Heart left ventricle (tissue), 16 donors: ENCODE data around the gene EMX2. TPM values are rescaled to one million over a fixed set of nuclear protein-coding genes. Genes with fewer than 3 reads are reported as not detected.

ENCODE experiments used
- ATAC-seq, 4 donors: fragments of 200-7000 bp; cut with Tn5 transposase; one replicate each; pipeline ENCODE4 v1.9.1; 2020 to 2022; ENCODE audit warnings: moderate library complexity in 4 of 4, mild to moderate bottlenecking in 3 of 4, moderate number of reproducible peaks in 1 of 4
- DNase-seq, 5 donors: peaks; one replicate each; pipeline ENCODE4 v3.0.0-alpha.2; 2020
- H3K27ac ChIP-seq, 12 donors: fragments of 200-600 bp; sonication (generic) in 4 of 12; one replicate each; pipeline versions ENCODE4 v1.5.0 to v1.8.0; 2016 to 2022; ENCODE audit warnings: mild to moderate bottlenecking in 2 of 12
- H3K27me3 ChIP-seq, 9 donors: fragments of 200-600 bp; sonication (generic) in 2 of 9; one replicate each; pipeline versions ENCODE4 v1.5.1 to v1.8.0; 2016 to 2022; ENCODE audit warnings: mild to moderate bottlenecking in 3 of 9
- H3K36me3 ChIP-seq, 9 donors: fragments of 200-600 bp; sonication (generic) in 2 of 9; one replicate each; pipeline versions ENCODE4 v1.5.0 to v1.8.0; 2018 to 2022; ENCODE audit warnings: mild to moderate bottlenecking in 2 of 9
- H3K4me1 ChIP-seq, 12 donors: fragments of 200-600 bp; sonication (generic) in 4 of 12; one replicate each; pipeline versions ENCODE4 v1.5.0 to v1.8.0; 2016 to 2022; ENCODE audit warnings: mild to moderate bottlenecking in 3 of 12
- H3K4me3 ChIP-seq, 12 donors: fragments of 200-600 bp; sonication (generic) in 4 of 12; one replicate each; pipeline versions ENCODE4 v1.5.0 to v1.8.0; 2017 to 2022; ENCODE audit warnings: mild to moderate bottlenecking in 9 of 12, moderate library complexity in 4 of 12
- H3K9me3 ChIP-seq, 12 donors: fragments of 200-600 bp; sonication (generic) in 4 of 12; one replicate each; pipeline versions ENCODE4 v1.5.0 to v1.8.0; 2016 to 2022; ENCODE audit warnings: mild to moderate bottlenecking in 1 of 12
- CTCF ChIP-seq, 12 donors: fragments of 200-600 bp; sonication (generic) in 4 of 12; IDR thresholded peaks; one replicate each; pipeline versions ENCODE4 v1.5.0 to v1.8.0; 2018 to 2022; ENCODE audit warnings: antibody characterized with exemption in 12 of 12, mild to moderate bottlenecking in 5 of 12
- POLR2A ChIP-seq, 2 donors: fragments of 450-650 bp; IDR thresholded peaks; one replicate each; pipeline ENCODE4 v1.6.1; 2017; ENCODE audit warnings: antibody characterized with exemption in 2 of 2, mild to moderate bottlenecking in 2 of 2, moderate library complexity in 2 of 2
- WGBS, 4 donors: extraction: QIAGEN DNeasy Blood & Tissue Kit in 2 of 4; methylation state at CpG; one replicate each; pipeline versions ENCODE4 v1.1.5 to v1.1.7; 2013 to 2018; 5-methylcytosine and 5-hydroxymethylcytosine counted together
- intact Hi-C, 10 donors: fragments of 100-400 bp; cut with DNase I; formaldehyde crosslinking; loops; one replicate each; pipeline versions ENCODE4 v1.11.1 to v1.14.2; 2022
- long read RNA-seq, 3 donors: library from polyadenylated mRNA; unstranded; transcript quantifications; one replicate each; pipeline ENCODE4 v2.0.0, GENCODE V29; 2020 to 2021
- polyA plus RNA-seq, 2 donors: library from polyadenylated mRNA; stranded (reverse); fragments of 200-250 nt; gene quantifications; one replicate each; pipeline ENCODE4 v1.2.3, GENCODE V29; 2013
- total RNA-seq, 9 donors: library from RNA; depleted of rRNA in 2 of 9; stranded (reverse); fragments of >200 nt in 2 of 9; fragmentation: NEBNext Ultra II Directional in 3 of 9; extraction: Animal tissue kit (Norgen Biotek cat#: 25700) in 3 of 9; gene quantifications; one replicate each; pipeline versions ENCODE4 v1.1.0 to v1.2.4, GENCODE V29; 2016 to 2023
- donor health status: ischemic (EF 13 %, LVEDD 7.1; RV severe dilation, severe dysfunction).
- donor health status: healthy with polysubstance abuse.
- donor health status: DM: no; HTN: yes; CAD: no.
- donor health status: DM: no; HTN: no; CAD: no.
- donor health status: ischemic (EF 25% LVEDD 6.9; RV normal size, moderate dysfunction).
- donor health status: ischemic (EF 25% LVEDD 5.7; RV mildly dilated, moderate dysfunction).
- donor health status: healthy.
- donor health status: DM: yes; HTN: yes; CAD: no.
- donor health status: ischemic (EF 35%, LVEDD 5.7; RV mildly dilated, moderate dysfunction).
- donor health status: nonischemic (EF 11% LVEDD 7.7; RV severe dilation, severe dysfunction).
- donor health status: DM: yes; HTN: yes; CAD: no.
- donor health status: PGD.
- donor health status: ischemic (EF 29% LVEDD 5.4; RV normal size, mild dysfunction).
- donor health status: nonischemic (EF 23%, LVEDD 6.1; RV moderate dilation, normal function).

The EMX2 gene
- total RNA-seq, result under 1 TPM in 5 of 9 donors, not detected in 4; 0.13 to 0.54 (median 0.35) TPM
- polyA plus RNA-seq, result under 1 TPM; 0.06 to 0.19 TPM
- long read RNA-seq, donor 1, result 0 reads
- long read RNA-seq, donor 2, partial matches to known transcripts, result 0 of 1 reads
- long read RNA-seq, donor 2, other reads (novel, unspliced or antisense), result 1 of 1 reads
- long read RNA-seq, donor 3, result 0 reads

GRCh38 chr10:117542706-117543224, at the start of gene EMX2:
EMX2 (plus strand) TSS chr10:117542746; CDS start chr10:117543268, 522 bp downstream.
- Histone ChIP-seq H3K27me3 (peaks cover 60 to 100% (median 96%) of the 10 kb centered on the region in 9 donors), H3K36me3 (no peaks in the 10 kb centered on the region), H3K4me3 (peak within 1 kb of the TSS; percentile 7 to 55 (median 36)), H3K4me1 (peaks cover 1 to 54% (median 28%) of the 10 kb centered on the region in 12 donors), H3K27ac (peak within 1 kb of the TSS in 1 of 12 donors; percentile 19), H3K9me3 (no peaks in the 10 kb centered on the region)
- no peak for DNase-seq
- TF ChIP-seq CTCF (IDR thresholded peaks at IDR 0.05) (no peak), POLR2A (IDR thresholded peaks at IDR 0.05) (no peak)
- no peak for ATAC-seq
- 2 to 5% (median 5%) methylated on average over 26 of the region's 26 CpGs for WGBS, 4 donors
- intact Hi-C loops, result no loop called here

GRCh38 chr10:117496031-117496430, 46.5 kb upstream of the EMX2 start:
- Histone ChIP-seq H3K27ac (no peak overlapping the region), H3K36me3 (no peaks in the 10 kb centered on the region), H3K4me3 (no peak overlapping the region), H3K9me3 (no peaks in the 10 kb centered on the region), H3K4me1 (peaks cover 0 to 3% (median 0%) of the 10 kb centered on the region in 12 donors), H3K27me3 (peaks cover 0 to 42% (median 6%) of the 10 kb centered on the region in 9 donors)
- 47 to 61% (median 54%) methylated on average over 5 of the region's 5 CpGs for WGBS, 4 donors
- TF ChIP-seq POLR2A (IDR thresholded peaks at IDR 0.05) (no peak), CTCF (IDR thresholded peaks at IDR 0.05) (no peak)
- intact Hi-C loops, result loop anchor here (1.0 to 10.0 kb wide), 14 partner anchors 611 to 1049 kb away; no protein-coding TSS in a partner anchor
- DNase-seq (no peak), ATAC-seq (no peak)

- peak; percentile 62 to 86 (median 67) for DNase-seq
- no peaks in the 10 kb centered on the region for H3K9me3 ChIP-seq
- ATAC-seq, result peak; percentile 73 to 94 (median 86)
- H3K27me3 ChIP-seq, result peaks cover 0 to 39% (median 6%) of the 10 kb centered on the region in 9 donors
- H3K36me3 ChIP-seq, result no peaks in the 10 kb centered on the region
- intact Hi-C loops, result loop anchor here (1.0 to 10.0 kb wide), 14 partner anchors 610 to 1048 kb away; no protein-coding TSS in a partner anchor
- TF ChIP-seq POLR2A (IDR thresholded peaks at IDR 0.05) (no peak), CTCF (IDR thresholded peaks at IDR 0.05) (peak; percentile 92 to 97 (median 95))
- WGBS, 4 donors, result 5 to 7% (median 6%) methylated on average over 17 of the region's 17 CpGs
- peaks cover 0 to 3% (median 0%) of the 10 kb centered on the region in 12 donors for H3K4me1 ChIP-seq
- H3K4me3 ChIP-seq, result no peak overlapping the region
- no peak overlapping the region for H3K27ac ChIP-seq
These were observed 45.9 kb upstream of the EMX2 start for GRCh38 chr10:117496616-117497028.

- Histone ChIP-seq H3K27me3 (peaks cover 0 to 39% (median 6%) of the 10 kb centered on the region in 9 donors), H3K4me3 (no peak overlapping the region), H3K36me3 (no peaks in the 10 kb centered on the region), H3K27ac (no peak overlapping the region), H3K4me1 (peaks cover 0 to 3% (median 0%) of the 10 kb centered on the region in 12 donors), H3K9me3 (no peaks in the 10 kb centered on the region)
- DNase-seq, result no peak
- ATAC-seq, result no peak
- TF ChIP-seq POLR2A (IDR thresholded peaks at IDR 0.05) (no peak), CTCF (IDR thresholded peaks at IDR 0.05) (no peak)
- 69 to 84% (median 77%) methylated on average over 6 of the region's 6 CpGs for WGBS, 4 donors
- intact Hi-C loops, result loop anchor here (2.0 to 10.0 kb wide), 12 partner anchors 609 to 1047 kb away; no protein-coding TSS in a partner anchor
These were observed 44.8 kb upstream of the EMX2 start for GRCh38 chr10:117497736-117498135.
